H1 (cell line): ENCODE results near the gene USP12. TPM values are rescaled to one million over a fixed set of nuclear protein-coding genes. Genes with fewer than 3 reads are reported as not detected.

Source experiments
- BCL11A ChIP-seq, 2 experiments: IDR thresholded peaks; one replicate each; pipeline ENCODE4 v1.6.1; 2011; ENCODE audit warnings: low read depth in 2 of 2, low read length in 2 of 2, mild to moderate bottlenecking in 2 of 2
- SIRT6 ChIP-seq: IDR thresholded peaks from one replicate; pipeline ENCODE4 v1.7.1; 2012; ENCODE audit warnings: low read length, inconsistent platforms
- SP1 ChIP-seq: IDR thresholded peaks from 2 replicates; pipeline ENCODE4 v1.6.1; 2011; ENCODE audit warnings: low read depth, low read length
- polyA plus RNA-seq, 7 experiments: library from polyadenylated mRNA; depleted of rRNA in 3 of 7; stranded (reverse) in 5 of 7; unstranded in 2 of 7; fragments of >200 nt in 5 of 7; fragments of 200-250 nt in 2 of 7; gene quantifications; 1 replicate in 5 of 7; 2 replicates in 1 of 7; 4 replicates in 1 of 7; pipeline versions ENCODE4 v1.2.1 to v1.2.3, GENCODE V29; 2011 to 2013; ENCODE audit warnings: missing spikeins in 2 of 7, mixed read lengths in 2 of 7
- total RNA-seq: library from RNA; stranded (reverse); fragmentation: NEBNext Ultra II Directional; extraction: Animal tissue kit (Norgen Biotek cat#: 25700); gene quantifications from 2 replicates; pipeline ENCODE4 v1.2.1, GENCODE V29; 2021

The USP12 gene
- total and polyA plus RNA-seq, 2 of the 8 experiments (the other 6 are each of a cell fraction or from before 2014, with no cell fraction given) = 4.0 to 30.0 TPM

DNA sequence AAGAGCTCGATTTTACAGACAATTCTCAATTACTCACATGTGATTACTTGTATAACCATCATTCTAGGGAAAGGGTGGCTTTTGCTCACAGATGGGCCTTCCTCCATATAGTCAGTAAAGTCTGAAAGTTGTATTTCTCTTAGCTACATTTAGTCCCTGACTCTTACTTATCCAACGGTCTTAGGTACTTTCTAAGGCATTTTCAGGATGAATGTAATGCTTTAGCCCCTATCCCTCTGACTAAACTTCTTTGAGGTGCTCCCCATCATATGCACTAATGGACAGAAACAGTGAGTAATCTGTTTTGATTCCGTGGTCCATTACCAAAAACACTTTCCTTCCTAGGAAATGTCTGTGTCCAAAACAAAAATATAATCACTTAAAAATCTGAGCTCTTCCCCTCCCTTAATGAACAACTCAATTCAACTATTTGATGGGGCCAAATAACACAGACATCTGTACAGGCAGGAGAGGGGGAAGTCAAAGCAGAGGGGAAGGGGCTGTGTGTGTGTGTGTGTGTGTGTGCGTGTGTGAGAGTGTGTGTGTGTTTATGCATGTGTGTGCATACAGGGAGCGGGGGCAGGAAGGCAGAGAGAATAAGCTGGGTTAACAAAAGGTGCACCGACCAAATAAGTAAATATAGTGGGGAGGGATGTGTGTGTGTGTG lies 84.9 kb downstream of the USP12 start (continued):
- TF ChIP-seq BCL11A (IDR thresholded peaks at IDR 0.05; ENCODE audit: low read depth in 2 of 2, low read length in 2 of 2) = no peak
- no peak for TF ChIP-seq SP1
- no peak for TF ChIP-seq SIRT6
